RPMI8226 (cell line): ENCODE data around the gene GSTCD.
"Not testable (repeated sequence)": the region's sequence is repeated elsewhere in the genome, so short reads cannot be mapped to it uniquely, and the experiment has no call there.

Source experiments
- DNase-seq: peaks from one replicate; pipeline ENCODE4 v3.0.0-alpha.2; 2015

The GSTCD gene

DNA sequence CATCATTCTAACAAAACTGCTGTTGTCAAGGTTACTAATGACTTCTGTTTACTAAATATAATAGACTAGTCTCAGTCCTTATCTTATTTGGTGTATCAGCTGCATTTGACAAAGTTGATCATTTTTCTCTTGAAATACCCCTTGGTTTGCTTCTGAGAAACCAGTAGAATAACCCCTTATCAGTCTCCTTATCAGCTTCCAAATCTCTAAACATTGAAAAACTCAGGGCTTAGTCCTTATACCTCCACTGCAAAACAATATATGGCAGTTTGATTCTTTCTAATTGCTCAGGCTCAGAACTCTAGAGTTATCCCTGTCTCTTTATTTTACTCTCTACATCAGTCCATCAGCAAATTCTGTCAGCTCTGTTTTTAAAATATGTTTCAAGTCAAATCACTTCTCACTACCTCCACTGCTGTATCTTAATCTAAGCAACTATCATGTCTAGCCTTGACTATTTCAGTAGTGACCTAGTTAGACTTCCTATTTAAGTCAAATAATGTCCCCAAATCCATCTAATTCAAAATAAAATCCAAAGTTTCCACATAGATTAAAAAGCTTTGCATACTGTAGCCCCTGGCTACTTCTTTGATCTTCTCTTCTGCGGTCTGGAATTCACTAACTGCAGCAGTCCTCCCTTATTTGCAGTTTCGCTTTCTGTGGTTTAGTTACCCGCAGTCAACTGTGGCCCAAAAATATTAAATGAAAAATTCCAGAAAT is 99.6 kb downstream of the GSTCD start:
- DNase-seq, result no peak

DNA sequence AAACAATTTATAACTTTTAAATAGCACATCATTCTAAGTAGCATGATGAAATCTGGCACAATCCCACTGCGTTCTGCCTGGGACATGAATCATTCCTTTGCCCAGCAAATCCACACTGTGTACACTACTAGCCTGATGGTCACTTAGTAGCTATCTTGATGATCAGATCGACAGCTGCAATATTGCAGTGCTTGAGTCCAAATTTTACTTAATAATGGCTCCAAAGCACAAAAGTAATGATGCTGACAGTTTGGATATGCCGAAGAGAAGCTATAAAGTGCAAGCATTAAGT is 100.1 kb downstream of the GSTCD start:
- no peak for DNase-seq

- DNase-seq, result no peak
Measured at GRCh38 chr4:105815701-105816100, 107.1 kb downstream of the GSTCD start.

DNA sequence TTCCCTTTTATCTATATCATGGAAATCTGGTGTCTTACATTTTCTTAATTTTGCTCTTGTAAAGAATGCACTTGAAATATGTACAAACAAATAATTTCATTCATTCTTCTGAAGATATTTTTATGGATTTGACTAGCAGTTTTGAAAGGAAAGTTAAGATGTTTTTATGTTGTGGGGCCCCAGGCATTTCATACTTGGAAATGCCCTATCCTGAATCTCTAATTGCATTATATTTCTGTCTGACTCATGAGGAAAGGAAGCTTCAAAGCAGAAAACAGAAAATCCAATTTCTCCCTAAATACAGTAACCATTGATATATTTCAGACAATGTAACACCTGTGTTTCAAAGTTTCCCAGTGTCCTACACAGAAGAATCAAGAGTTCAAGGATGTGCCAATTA is 113.5 kb downstream of the GSTCD start:
- DNase-seq, result no peak

GRCh38 chr4:105828074-105828473 is 119.5 kb downstream of the GSTCD start:
- DNase-seq, result no peak

- DNase-seq, result no peak
Measured at GRCh38 chr4:105831189-105831588, 122.6 kb downstream of the GSTCD start.

GRCh38 chr4:105835177-105835576 is 126.6 kb downstream of the GSTCD start:
- no peak for DNase-seq

GRCh38 chr4:105836537-105836936 is 128.0 kb downstream of the GSTCD start:
- no peak for DNase-seq

DNA sequence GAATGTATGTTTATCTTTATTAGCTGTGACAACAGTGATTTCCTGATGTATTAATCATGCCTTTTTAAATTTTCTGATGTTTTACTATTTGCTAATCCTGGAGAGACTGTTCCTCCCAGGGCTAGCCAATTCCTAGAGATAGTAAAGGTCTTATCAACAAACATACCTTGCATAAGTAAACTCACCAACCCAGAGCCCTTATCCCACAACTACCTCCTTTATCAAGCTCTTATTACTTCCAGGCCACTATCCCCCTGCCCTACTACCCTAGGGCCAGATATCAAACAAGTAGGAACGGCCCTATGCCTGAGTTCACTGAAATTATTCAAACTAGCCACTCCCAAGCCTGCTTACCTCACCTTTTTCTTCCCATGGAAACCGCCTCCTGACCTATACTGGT is 128.5 kb downstream of the GSTCD start:
- DNase-seq, result no peak

DNA sequence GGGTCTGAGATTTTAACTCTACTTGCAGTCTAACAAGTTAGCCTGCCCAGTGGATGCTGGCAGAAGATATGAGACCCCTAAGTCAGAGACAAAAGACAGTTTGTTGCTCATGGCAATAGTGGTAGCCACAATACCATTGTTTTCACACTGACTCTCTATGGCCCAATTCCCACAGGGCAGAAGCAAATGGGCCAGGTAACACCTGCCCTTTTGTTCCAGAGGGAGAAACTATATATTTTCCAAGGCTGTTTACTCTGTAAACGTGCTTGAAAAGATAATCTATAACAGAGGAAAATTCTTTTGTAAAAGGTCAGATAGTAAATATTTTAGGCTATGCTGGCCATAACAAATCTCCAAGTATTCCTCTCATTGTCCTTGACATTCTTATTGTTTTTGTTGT is 129.5 kb downstream of the GSTCD start:
- no peak for DNase-seq

DNA sequence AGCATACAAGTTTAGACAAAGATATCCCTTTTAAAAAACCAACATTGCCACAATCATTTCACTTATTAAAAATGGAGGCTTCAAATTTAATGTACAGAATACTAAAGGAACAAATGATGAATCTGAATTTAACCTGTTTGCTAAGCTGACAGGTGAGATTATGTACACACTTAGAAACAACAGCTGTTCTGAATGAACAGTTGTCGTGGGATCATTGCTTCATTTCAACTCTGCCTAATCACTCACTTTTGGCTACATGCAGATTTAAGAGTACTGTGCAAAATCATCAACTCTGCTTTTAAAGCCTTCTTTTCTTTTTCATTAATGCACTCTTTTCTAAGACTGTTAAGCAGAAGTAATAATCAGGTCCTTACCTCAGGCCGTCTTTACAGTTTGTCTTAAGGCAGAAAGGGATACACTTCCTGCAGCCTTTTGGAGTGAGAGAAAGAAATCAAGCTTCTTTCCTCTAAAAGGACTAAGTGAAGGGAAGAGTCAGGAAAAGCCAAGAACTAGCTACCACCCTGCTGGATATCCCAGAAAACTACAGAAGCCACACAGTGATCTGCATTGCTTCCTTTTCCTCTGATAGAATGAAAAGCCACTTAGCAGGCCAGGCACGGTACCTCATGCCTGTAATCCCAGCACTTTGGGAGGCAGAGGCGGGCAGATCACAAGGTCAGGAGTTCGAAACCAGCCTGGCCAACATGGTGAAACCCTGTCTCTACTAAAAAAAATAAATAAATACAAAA is 132.0 kb downstream of the GSTCD start:
- no peak for DNase-seq

DNA sequence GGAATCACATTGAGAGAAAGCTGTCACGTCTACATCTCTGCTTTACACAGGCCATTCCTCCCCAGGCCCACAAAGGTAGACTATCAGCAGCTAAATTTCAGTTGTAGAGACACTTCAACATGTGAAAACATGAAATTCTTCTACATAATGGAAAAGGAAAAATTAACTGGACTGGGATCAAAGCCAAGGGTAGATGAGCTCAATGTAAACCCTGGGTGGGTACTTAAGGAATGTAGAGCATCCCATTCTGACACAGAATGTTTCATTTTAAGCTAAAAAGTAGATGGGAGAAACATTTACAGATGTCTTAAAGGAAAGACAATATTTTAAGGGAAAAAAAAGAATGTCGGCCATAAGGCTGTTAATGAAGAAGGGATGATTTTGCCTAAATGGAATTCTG is 135.4 kb downstream of the GSTCD start:
- DNase-seq, result no peak

DNA sequence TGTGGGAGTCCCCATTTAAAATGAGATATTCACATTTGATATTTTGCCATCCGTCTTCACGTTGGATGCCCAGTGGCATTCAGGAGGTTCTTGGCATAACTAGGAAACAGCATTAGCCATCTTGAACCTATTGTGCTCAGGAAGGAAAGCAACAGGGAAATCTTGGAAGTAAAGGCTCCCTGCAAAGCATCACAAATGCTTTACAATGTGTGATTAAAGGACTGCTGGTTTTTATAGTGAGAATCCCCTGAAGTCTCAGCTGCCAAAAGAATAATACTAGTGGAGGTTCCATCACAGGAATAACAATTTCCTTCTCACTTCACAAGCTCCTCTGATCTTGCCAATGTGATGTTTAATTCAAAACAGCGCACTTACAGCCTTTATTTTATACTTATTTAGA is 137.0 kb downstream of the GSTCD start:
- DNase-seq, result no peak

- not testable (repeated sequence) for DNase-seq
Measured at GRCh38 chr4:105848359-105848758, 139.8 kb downstream of the GSTCD start.

DNA sequence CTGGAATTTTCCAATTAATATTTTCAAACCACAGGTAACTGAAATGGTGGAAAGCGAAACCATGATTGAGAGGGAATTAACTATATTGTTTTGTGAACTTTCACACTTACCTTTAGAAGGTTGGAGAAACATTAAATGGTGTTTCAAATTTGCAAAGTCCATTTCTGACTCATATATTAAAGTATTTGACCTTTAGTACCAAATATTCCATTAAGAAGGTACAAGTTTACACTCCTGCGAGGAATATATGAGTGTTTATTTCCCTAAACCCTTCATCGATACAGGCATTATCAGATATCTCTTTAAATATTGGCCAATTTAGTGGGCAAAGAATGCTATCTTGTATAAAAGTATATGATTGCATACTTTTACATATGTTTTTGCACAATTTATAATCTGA is 142.6 kb downstream of the GSTCD start:
- no peak for DNase-seq

DNA sequence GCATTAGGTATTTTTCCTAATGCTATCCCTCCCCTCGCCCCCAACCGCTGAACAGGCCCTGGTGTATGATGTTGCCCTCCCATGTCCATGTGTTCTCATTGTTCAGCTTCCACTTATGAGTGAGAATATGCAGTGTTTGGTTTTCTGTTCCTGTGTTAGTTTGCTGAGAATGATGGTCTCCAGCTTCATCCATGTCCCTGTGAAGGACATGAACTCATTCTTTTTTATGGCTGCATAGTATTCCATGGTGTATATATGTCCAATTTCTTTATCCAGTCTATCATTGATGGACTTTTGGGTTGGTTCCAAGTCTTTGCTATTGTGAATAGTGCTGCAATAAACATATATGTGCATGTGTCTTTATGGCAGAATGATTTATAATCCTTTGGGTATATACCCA is 143.6 kb downstream of the GSTCD start:
- not testable (repeated sequence) for DNase-seq

- no peak for DNase-seq
Measured at GRCh38 chr4:105858466-105859040, 150.0 kb downstream of the GSTCD start.

GRCh38 chr4:105859233-105859632 is 150.6 kb downstream of the GSTCD start:
- DNase-seq, result no peak

- no peak for DNase-seq
Measured at GRCh38 chr4:105870963-105871362, 162.4 kb downstream of the GSTCD start.

GRCh38 chr4:105871997-105872396 is 163.4 kb downstream of the GSTCD start:
- DNase-seq, result no peak

DNA sequence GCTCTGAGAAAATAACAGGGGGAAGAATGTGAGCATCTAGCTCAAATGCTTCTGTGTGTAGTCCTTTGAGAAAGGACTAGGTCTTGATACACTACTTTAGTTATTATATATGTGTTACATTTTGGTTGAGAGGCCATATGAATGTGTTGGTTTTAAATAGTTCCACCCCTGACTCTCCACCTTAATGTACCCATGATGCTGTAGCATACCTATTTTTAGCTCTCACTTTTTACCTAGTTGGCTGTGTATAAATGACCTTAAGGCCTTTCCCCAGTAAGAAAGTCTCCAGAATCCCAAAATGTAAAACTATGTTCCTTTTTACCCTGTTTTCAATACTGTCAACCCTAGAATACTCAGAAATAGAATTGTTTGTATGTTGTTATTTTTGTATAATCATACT is 166.6 kb downstream of the GSTCD start:
- DNase-seq, result no peak

DNA sequence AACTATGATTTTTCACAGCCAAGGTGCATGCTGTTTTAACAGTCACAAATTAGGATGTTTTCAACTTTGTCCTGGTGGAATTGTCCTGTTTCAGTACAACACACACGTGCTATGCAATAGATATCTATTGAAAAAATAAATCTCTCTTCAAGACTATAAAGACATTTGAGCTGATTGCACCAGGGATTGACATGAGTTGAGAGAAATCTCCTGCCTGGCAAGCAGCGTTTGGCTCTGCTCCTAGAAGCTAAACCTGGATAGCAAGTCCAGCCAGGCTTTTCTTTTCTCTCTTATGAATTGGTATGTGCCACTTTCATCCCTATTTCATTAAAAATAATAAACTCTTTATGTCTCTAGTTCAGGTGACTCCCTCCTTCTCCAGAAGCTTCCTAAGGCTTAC is 170.1 kb downstream of the GSTCD start:
- no peak for DNase-seq

- no peak for DNase-seq
Measured at GRCh38 chr4:105887508-105887907, 178.9 kb downstream of the GSTCD start.
